HG03457 (cell line): Measurements from ENCODE around the gene NLGN2.

ENCODE experiments used
- ATAC-seq: cut with Tn5 transposase; IDR thresholded peaks from one replicate; pipeline ENCODE4 v1.9.1; 2021; ENCODE audit warnings: moderate number of reproducible peaks; ENCODE audit not compliant: unreplicated experiment

Gene NLGN2

DNA sequence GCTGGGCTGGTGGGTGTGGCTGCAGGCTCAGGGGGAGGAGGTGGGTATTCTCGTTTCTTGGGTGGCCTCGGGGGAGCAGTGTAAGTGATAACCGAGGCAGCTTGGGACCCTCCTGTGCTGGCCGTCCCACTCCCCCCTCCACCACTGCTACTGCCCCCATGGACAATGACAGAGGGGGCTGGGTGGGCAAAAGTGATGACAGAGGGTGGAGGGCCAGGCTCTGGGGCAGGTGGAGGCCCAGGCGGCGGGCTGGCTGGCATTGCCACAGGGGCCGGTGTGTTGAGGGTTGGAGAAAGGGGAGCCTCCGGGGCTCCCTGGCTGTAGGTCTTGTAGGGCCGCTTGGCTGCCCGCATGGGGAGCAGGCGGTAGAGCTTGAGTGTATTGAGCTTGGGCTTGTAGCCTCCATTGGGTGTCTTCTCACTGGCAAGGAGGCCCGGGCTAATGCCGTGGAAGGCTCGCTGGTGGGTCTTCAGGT lies 55.8 kb downstream of the NLGN2 start:
- no peak for ATAC-seq

DNA sequence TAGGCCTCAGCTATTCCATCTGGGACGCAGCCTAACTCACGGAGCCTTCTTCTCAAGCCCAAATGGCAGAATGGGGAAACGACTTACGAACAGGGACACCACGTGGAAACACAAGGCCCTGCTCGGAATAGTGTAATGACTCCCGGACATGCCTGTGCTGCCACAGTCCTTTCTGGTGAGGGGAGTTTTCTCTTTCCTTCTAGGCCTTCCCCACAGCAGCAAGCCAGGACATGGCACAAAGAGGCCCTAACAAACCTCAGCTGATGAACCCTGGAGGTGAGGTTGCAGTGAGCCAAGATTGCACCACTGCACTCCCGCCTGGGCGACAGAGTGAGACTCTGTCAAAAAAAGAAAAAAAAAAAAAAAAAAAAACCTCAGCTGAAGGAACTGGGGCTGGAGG lies 56.4 kb downstream of the NLGN2 start:
- no peak for ATAC-seq

DNA sequence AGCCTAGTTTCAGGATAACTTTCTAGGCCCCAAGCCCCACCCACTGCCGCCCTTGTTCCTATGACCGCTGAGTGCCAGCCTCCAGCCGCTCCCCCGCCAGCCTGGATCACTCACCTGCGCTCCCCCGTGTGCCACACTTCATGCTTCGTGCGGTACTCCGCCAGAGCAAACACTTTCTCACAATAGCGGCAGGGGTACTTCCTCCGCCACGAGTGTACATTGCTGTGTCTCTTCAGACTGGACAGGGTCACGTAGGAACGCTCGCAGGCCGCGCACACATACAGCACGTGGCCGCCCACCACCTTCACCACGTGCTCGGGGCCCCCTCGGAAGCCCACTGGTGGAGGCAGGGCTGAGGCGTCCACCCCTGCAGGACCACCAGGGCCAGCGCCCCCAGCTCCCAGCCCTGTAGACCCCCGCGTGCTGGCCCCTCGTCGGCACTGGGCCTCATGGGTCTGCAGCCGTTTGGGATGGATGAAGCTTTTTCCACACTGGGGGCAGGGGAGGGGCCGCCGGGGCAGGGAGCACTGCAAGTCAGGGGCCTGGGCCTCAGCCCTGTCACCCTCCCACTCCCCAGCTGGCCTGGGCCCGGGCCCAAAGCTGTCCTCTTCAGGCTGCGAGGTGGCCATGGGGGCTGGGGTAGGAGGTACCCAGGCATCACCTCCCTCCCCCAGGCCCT lies 58.1 kb downstream of the NLGN2 start:
- ATAC-seq, result no peak

DNA sequence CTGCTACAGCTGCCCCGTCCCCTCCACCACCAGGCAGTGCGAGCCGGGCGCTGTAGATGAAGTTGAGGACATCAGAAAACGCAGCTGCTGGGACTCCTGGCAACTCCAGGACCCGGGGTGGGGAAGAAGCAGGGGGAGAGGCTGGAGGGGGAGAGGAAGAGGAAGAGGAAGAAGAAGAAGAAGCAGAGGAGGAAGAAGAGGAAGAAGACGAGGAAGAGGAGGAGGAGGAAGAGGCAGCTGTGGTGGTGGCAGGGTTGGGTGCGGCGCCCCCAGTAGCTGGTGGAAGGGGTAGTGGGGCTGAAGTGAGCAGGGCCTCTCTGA lies 58.6 kb downstream of the NLGN2 start:
- ATAC-seq, result no peak

DNA sequence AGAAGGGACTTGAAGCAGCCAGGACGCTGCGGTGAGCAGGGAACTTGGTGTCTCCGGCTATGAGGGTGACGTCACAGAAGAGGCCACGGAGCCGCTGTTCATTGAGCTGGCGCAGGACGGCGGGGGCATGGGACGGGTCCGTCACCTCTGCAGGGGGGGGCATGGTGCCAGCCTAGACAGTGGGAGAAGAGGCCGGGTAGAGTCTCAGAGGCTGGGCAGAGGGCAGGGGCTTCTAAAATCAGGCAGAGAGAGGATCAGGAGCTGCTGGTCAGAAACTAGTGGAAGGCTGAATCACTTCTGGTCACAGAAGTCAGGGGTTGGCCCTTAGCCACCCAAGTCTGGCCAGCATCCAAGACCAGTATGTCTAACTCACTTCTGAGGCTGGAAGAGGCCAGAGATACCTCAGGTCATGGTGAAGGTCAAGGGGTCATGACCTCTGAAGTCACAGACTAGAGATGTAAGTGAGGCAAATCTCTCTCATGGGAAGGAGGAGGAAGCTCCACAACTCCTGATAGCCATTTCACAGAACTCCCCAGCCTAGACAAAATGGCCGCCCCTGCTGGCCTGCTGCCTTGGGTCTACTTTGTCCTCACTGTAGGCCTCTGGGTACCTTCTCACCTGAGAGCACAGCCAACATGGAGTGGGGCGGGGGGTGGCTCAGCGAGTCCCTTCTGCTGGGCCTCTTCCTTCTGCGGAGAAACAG lies 59.1 kb downstream of the NLGN2 start:
- no peak for ATAC-seq

DNA sequence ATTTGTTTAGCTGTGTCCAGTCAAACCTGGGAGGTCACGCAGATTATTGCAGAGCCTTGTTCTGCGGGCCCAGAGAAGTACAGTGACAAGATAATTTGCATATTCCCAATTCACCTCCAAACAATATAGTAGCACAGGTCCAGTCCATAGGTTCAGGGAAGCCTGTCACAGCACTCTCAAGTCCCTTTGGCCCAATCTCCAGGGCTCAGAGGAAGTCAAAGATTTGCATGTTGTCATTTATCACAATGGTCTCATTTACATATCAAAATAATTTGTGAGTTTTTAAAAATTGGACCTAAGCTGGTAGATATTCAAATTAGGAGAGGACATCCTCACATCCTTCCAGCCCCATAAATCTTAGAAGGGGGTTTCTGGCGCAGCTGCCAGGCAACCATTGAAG lies 59.9 kb downstream of the NLGN2 start:
- no peak for ATAC-seq

DNA sequence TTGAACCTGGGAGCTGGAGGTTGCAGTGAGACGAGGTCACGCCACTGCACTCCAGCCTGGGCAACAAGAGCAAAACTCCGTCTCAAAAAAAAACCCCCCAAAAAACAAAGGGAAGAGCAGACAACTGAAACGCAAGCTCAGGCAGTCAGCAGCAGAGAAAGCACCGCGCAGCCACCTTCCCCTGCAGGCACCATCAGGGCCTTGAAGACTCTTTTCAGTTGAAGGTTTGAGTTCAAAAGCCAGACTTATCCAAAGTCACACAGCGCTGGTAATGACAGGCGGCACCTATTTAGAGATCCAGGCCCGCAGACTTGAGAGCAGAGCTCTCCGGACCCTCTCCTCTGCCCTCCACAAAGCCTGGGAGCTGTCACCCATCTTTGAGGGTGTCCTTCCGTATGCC lies 60.6 kb downstream of the NLGN2 start:
- ATAC-seq, result no peak

DNA sequence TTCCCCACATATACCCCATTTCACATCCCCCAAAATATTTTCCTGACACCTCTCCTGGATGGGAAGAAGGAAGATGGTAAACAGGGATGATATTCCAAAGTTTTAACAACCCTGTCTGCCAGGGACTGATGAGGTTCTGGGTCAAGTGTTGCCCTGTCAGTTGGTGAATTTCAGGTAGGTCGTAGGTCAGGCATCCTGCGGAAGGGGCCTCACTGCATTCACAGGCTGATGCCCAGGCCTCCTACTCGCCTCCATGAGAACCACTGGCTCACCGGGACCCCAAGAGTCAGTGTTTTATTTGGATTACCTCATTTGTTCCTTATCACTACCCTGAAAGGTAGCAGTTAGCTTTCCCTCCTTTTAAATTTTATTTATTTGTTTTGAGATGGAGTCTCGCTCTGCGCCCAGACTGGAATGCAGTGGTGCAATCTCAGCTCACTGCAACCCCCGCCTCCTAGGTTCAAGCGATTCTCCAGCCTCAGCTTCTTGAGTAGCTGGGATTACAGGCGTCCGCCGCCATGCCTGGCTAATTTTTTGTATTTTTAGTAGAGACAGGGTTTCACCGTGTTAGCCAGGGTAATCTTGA lies 61.3 kb downstream of the NLGN2 start:
- no peak for ATAC-seq
